Measurements from ENCODE around the gene C1QTNF4.

The C1QTNF4 gene

DNA sequence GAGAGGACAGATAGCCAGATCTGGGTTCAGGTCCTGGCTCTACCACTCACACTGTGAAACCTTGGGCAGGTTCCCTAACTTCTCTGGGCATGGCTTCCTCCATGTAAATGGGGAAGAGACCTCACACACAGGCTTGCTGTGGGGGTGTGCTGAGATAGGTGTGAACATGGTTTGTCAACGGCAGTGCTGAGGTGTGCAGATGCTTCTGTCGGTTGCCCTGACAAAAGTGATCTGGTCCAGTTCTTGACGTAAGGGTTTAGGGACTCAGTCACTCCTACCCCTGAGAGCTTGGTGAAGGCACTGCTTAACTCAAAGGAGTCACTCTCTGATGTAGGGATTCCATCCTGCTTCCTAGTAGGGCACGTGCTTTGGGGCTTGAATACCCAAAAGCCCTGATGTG, 2.0 kb downstream of the C1QTNF4 start:
- DNase-seq: no peak

DNA sequence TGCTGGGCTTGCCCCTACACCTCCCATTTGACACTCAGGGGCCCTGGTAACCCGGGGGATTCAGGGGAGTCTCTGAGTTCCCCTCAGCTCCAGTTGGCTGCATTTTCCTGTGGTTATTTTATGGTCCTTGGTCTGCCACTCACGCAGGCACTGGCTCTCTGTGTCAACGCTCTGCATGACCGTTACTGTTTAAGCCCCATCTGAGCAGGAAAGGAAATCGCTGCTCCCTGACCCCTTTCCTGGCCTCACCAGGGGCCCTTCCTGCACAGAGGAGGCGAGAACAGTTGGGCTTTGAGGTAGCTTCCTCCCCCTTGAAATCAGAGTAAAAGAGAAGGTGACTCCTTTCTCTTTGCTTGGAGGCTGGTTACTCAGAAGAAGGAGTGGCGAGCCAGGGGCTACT, 2.4 kb downstream of the C1QTNF4 start:
- no peak for DNase-seq

DNA sequence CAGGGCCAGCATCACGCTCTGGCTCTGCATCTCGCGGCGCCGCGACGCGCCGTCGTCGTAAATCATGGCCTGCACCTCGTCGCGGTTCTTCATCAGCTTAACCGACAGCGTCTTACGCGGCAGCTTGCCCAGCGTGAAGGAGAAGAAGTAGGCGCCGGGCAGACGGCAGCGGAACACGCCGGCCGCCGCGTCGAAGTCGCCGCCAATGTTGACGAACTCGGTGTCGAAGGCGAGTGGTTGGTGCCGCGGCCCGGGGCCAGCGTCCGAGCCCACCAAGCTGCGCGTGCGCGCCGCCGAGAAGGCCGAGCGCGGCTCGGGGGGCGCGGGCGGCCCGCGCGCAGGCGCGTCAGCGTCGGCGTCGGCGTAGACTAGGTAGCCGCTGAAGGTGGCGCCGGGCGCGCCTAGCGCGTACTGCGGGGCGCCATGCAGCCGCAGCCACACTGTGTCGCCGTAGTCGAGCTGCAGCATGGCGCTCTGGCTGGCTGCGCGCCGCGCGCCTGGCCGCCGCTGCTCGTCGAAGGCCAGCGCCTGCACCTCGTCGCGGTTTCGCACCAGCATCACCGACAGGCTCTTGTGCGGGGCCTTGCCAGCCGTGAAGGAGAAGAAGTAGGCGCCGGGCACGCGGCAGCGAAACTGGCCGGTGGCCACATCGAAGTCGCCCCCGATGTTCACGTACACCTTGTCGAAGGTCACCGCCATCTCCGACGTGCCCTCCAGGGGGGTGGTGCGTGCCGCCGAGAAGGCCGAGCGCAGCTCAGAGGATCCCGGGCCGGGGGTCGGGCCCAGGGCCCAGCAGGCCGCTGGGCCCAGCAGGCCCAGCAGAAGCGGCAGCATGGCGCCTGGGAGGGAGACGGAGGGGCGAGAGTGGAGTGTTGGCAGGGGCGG, 4.0 kb downstream of the C1QTNF4 start:
- DNase-seq: no peak

GRCh38 chr11:47589584-47589976, 4.6 kb downstream of the C1QTNF4 start:
- DNase-seq: no peak

- DNase-seq: no peak
Measured at GRCh38 chr11:47589118-47589517, 5.1 kb downstream of the C1QTNF4 start.

DNA sequence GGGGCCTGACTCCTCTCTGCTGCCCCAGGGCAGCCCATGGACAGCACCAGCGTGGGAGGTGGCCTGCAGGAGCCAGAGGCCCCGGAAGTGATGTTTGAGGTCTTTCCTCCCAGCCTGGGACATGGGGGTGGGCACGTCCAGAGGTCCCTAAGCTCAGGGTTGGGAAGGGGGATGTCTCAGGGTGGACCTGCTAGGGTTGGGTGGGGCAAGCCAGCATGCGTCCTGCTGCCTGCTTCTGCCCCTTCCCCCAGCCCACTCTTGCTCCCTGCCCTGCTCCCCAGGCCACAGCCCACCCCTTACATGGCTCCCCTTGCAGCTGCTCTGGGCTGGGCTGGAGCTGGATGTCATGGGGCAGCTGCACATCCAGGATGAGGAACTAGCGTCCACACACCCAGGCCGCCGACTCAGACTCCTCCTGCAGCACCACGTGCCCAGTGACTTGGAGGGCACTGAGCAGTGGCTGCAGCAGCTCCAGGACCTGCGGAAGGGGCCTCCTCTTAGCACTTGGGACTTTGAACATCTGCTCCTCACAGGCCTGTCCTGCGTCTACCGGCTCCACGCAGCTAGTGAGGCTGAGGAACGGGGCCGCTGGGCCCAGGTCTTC, 6.4 kb downstream of the C1QTNF4 start:
- peak; percentile 89 for DNase-seq

DNA sequence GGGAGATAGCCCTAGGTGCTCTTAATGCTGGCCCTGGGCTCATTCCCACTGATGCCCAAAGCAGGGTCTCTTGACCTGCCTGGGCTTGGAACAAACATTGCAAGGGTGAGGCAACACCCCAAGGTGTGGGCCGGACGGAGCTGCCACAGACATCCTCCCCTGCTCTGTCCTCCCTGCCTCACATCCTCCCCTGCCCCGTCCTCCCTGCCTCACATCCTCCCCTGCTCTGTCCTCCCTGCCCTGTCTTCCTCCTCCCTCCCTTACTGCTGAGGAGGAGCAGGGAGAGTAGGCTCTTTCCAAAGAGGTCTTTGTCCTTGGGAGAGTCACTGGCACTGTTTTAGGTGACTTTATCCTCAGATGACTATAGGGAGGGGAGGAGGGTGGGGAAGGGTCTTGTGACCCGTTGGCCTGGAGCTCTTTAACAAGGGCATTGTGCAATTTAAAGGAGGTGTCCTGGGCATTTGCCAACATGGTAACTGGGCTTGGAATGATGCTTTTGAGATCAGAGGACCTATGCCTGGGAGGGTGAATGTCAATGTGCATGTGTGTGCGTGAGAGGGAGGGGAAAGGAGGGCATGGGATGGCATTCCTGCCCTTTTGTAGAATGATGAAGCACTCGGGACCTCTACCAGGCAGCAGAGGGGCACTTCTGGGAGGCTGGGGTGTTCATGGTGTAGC, 7.0 kb downstream of the C1QTNF4 start:
- DNase-seq: peak; percentile 26

- no peak for DNase-seq
Measured at GRCh38 chr11:47586098-47586855, 7.9 kb downstream of the C1QTNF4 start, which contains the start of gene FAM180B. TSS of gene FAM180B (plus strand) at chr11:47586678. CDS start at chr11:47586769, 91 bp downstream.

DNA sequence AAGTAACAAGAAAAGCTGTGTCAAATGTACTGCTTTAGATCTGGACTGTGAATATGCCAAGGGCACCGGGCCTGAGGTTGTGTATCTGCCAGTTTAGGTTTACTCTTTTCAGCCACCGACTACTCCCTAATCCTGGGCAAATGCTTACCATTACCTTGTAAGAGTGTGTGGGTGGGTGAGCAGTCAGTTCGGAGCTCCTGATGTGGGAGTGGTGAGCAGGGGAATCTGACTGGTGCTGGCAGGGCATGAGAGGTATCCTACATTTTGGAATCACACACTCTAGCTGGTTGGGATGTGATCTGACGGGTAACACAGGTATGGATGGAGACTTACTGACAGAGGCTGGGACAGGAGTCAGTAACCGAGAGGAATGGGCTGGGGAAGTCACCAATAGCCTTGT, 10.4 kb downstream of the C1QTNF4 start:
- no peak for DNase-seq

GRCh38 chr11:47578524-47579494, 15.4 kb downstream of the C1QTNF4 start, which contains the start of the genes KBTBD4 and NDUFS3:
TSS of gene KBTBD4 (minus strand) at chr11:47578970. CDS start at chr11:47578951, 19 bp downstream.
TSS of gene NDUFS3 (plus strand) at chr11:47579074. CDS start at chr11:47579092, 18 bp downstream.
- DNase-seq: peak; percentile 83

GRCh38 chr11:47577460-47578041, 16.7 kb downstream of the C1QTNF4 start:
- no peak for DNase-seq

DNA sequence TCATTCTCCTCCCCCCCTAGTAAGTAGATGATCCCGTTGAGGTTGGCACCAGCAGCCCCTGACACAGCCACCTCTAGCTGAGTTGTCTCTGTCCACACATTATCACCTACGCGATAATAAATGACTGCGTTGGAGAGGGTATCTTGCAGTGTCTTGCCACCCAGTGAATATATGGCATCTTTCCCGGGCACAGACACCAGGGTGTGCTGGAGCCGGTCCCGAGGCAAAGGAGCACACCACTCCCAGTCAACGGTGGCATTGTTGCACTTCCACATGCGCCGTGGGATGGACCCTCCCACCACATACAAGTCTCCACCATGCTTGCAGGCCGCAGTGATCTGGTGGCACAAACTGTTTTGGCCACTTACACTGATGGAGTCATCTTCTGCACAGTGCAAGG, 20.9 kb downstream of the C1QTNF4 start:
- DNase-seq: no peak

DNA sequence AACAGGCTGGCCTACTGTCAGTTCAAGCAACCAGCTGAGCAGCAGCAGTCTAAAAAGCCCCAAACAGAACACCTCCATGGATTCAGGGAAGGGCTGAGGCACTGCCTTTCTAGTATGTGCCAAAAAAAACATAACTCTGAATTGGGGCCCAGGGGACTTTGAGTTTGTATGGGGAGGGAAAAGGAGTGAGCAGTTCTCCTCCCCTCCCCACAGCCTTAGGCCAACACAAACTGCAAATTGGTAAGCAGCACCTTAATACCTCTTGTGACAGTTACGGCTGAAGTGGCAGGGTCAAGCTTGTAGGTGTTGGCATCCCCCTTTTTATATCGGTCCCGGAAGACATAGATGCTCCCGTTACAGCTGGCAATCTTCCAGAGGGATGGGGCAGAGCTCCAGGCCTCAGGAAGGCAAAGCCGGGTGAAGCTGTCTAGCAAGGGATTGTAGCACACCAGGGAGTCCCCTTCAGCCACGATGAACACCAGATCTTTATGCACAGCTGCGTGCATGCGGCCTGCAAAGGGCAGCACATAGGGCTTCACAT, 21.4 kb downstream of the C1QTNF4 start:
- DNase-seq: no peak

GRCh38 chr11:47571895-47572294, 22.3 kb downstream of the C1QTNF4 start:
- no peak for DNase-seq

- no peak for DNase-seq
Measured at GRCh38 chr11:47571357-47571729, 22.9 kb downstream of the C1QTNF4 start.

DNA sequence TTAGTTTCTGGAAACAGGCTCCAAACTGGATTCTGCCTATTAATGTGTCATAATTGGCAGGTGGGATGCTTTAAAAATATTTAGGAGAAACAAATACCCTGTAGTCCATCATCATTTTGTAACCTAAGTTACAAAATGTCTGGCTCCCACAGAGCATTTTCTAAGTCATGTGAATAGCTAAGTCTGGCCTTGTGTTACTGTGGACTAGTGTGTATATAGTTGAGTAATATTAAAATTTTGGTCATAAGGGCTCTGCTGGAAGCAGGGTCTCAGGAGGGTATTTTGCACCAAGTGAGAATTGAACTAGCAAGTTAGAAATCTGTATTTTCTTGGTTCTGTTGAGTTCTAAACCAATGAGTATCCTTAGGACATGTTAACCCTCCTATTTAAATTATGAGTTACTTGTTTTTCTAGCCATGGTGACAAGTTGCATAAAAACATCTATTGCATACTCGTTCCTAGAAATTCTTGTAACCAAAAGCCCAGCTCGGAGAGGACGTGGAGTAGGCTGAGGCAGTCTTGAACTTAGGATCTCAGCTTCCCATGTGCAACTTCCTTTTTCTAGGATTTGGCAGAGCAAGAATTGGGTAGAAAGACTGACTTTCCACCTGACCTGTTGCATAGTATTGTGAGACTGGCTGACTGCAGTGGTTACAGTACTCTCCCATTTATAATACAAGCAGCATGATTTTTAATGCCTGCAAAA, 23.4 kb downstream of the C1QTNF4 start:
- peak; percentile 84 for DNase-seq

DNA sequence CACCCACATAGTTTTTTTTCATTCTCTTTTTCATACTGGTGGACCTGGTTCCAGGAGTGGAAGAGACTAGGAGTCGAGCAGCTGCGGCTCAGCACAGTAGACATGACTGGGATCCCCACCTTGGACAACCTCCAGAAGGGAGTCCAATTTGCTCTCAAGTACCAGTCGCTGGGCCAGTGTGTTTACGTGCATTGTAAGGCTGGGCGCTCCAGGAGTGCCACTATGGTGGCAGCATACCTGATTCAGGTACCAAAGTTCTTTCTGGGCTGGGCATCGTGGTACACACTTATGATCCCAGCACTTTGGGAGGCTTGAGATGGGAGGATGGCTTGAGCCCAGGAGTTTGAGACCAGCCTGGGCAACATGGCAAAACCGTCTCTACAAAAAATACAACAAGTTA, 24.6 kb downstream of the C1QTNF4 start:
- no peak for DNase-seq

GRCh38 chr11:47566149-47566698, 28.0 kb downstream of the C1QTNF4 start:
- peak; percentile 75 for DNase-seq

DNA sequence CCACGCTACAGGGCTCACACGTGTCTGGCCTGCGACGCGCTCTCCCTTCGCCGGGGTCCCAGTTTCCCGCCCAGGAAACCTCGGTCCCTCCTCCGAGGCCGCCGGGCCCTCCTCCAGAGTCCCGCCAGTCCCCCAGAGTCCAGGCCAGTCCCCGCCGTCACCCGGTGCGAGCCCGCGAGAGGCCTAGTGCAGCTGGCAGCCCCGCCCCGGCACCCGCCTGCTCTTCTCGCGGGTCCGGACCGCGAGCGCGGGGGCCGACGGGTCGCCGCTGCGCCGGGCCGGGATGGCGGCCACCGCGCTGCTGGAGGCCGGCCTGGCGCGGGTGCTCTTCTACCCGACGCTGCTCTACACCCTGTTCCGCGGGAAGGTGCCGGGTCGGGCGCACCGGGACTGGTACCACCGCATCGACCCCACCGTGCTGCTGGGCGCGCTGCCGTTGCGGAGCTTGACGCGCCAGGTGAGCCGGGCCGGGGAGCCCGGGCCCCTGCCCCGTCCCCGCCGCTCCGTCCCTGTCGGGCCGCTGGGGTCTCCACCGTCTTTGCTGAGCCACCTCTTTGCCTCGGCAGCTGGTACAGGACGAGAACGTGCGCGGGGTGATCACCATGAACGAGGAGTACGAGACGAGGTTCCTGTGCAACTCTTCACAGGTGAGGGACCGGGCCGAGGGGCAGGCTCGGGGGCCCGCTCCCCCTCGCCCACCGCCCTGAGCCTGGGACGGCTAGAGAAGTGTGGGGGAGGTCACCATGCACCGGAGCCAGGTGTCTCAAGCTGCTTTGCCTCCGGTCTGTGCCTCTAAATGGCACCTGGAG, 28.7 kb downstream of the C1QTNF4 start, which contains the start of gene PTPMT1:
PTPMT1 (plus strand) TSS at position 260 of the 809 bp plus-strand sequence; CDS start at position 284, 24 bp downstream.
- peak; percentile 80 for DNase-seq
